CD4-positive, alpha-beta T cell (primary cell): ENCODE data around the gene EPHA1. TPM values are rescaled to one million over a fixed set of nuclear protein-coding genes. Genes with fewer than 3 reads are reported as not detected.

ENCODE experiments used
- ATAC-seq: fragments of 200-7000 bp; cut with Tn5 transposase; one replicate; pipeline ENCODE4 v1.10.0; 2022; ENCODE audit warnings: mild to moderate bottlenecking; ENCODE audit not compliant: poor library complexity
- CTCF ChIA-PET: fragments of 350-600 bp; sonication (Branson Sonifier 250); formaldehyde crosslinking; loops from one replicate; lab custom pipeline; 2021; ENCODE audit warnings: antibody characterized with exemption, inconsistent platforms; lab: Charles Lee
- POLR2A ChIA-PET: fragments of 350-600 bp; sonication (Branson Sonifier 250); formaldehyde crosslinking; loops from one replicate; lab custom pipeline; 2021; ENCODE audit warnings: antibody characterized with exemption, inconsistent platforms; lab: Charles Lee
- DNase-seq, 14 experiments: peaks; one replicate each; pipeline ENCODE4 v3.0.0-alpha.2; 2013 to 2020; ENCODE audit warnings: mixed read lengths in 2 of 14
- H3K27ac ChIP-seq, 2 donors: one replicate each; pipeline versions ENCODE4 v1.5.1 to v1.7.0; 2013; ENCODE audit warnings: low read length in 2 of 2, low read depth in 1 of 2, mild to moderate bottlenecking in 1 of 2
- H3K27me3 ChIP-seq, 2 experiments: 1 replicate in 1 of 2; 2 replicates in 1 of 2; pipeline versions ENCODE4 v1.6.1 to v1.7.0; 2013; ENCODE audit warnings: low read length in 2 of 2, control low read depth in 1 of 2, mild to moderate bottlenecking in 1 of 2, moderate library complexity in 1 of 2; ENCODE audit not compliant: insufficient read depth in 2 of 2, control insufficient read depth in 1 of 2
- H3K36me3 ChIP-seq: one replicate; pipeline ENCODE4 v1.6.1; 2013; ENCODE audit warnings: low read length, control low read depth; ENCODE audit not compliant: insufficient read depth
- H3K4me1 ChIP-seq: one replicate; pipeline ENCODE4 v1.6.1; 2013; ENCODE audit warnings: low read length, control low read depth; ENCODE audit not compliant: insufficient read depth
- H3K4me3 ChIP-seq: one replicate; pipeline ENCODE4 v1.5.1; 2013; ENCODE audit warnings: mild to moderate bottlenecking, low read length, moderate library complexity
- H3K9me3 ChIP-seq, 2 experiments: 1 replicate in 1 of 2; 2 replicates in 1 of 2; pipeline versions ENCODE4 v1.6.1 to v1.7.0; 2013; ENCODE audit warnings: low read length in 2 of 2, mild to moderate bottlenecking in 2 of 2, control low read depth in 1 of 2, moderate library complexity in 1 of 2; ENCODE audit not compliant: control insufficient read depth in 1 of 2, insufficient read depth in 1 of 2
- H3K27ac Mint-ChIP-seq: one replicate; pipeline ENCODE4 v1.8.0; 2020; ENCODE audit warnings: mixed read lengths
- H3K27me3 Mint-ChIP-seq: one replicate; pipeline ENCODE4 v1.8.0; 2021; ENCODE audit warnings: mixed read lengths
- H3K36me3 Mint-ChIP-seq: one replicate; pipeline ENCODE4 v1.8.0; 2021; ENCODE audit warnings: low read depth, mixed read lengths
- H3K4me1 Mint-ChIP-seq: one replicate; pipeline ENCODE4 v1.8.0; 2021; ENCODE audit warnings: low read depth, mixed read lengths
- H3K4me3 Mint-ChIP-seq: one replicate; pipeline ENCODE4 v1.8.0; 2020; ENCODE audit warnings: mild to moderate bottlenecking, mixed read lengths
- H3K9me3 Mint-ChIP-seq: one replicate; pipeline ENCODE4 v1.8.0; 2020; ENCODE audit warnings: mixed read lengths
- CTCF ChIP-seq: fragments of 200-600 bp; IDR thresholded peaks from one replicate; pipeline ENCODE4 v1.8.0; 2022; ENCODE audit warnings: antibody characterized with exemption, mild to moderate bottlenecking
- intact Hi-C, 2 experiments: fragments of 100-400 bp; cut with DNase I in 1 of 2; cut with micrococcal nuclease in 1 of 2; formaldehyde crosslinking; loops; one replicate each; pipeline versions ENCODE4 v1.15.1 to v1.9.0; 2023 to 2025; cut with DNase I, micrococcal nuclease
- total RNA-seq, 174 experiments: library from RNA in 2 of 174; stranded (reverse) in 2 of 174; gene quantifications; one replicate each; pipeline ENCODE4 v1.2.3 and lab custom pipeline; 2021 to 2026

Gene EPHA1
- total RNA-seq, 2 experiments from 2014 or later, result 16.0 to 19.0 TPM

GRCh38 chr7:143454091-143454680 is 45.5 kb upstream of the EPHA1 start:
- H3K9me3 ChIP-seq, result no peaks in the 10 kb centered on the region
- H3K27ac Mint-ChIP-seq, result no peak overlapping the region
- no peak for TF ChIP-seq CTCF
- ChIA-PET POLR2A (no interaction called here), CTCF (no interaction called here)
- no peaks in the 10 kb centered on the region for H3K36me3 ChIP-seq
- no peaks in the 10 kb centered on the region for H3K4me1 ChIP-seq
- no peak for ATAC-seq
- no peaks in the 10 kb centered on the region for H3K9me3 Mint-ChIP-seq
- peaks cover 45% of the 10 kb centered on the region for H3K36me3 Mint-ChIP-seq
- no peak for DNase-seq
- H3K27ac ChIP-seq, result no peak overlapping the region
- H3K4me3 Mint-ChIP-seq, result no peak overlapping the region
- peaks cover 23% of the 10 kb centered on the region for H3K4me1 Mint-ChIP-seq
- H3K27me3 ChIP-seq, result no peaks in the 10 kb centered on the region
- intact Hi-C loops, result no loop called here
- H3K4me3 ChIP-seq, result no peak overlapping the region
- H3K27me3 Mint-ChIP-seq, result no peaks in the 10 kb centered on the region

GRCh38 chr7:143452495-143452894 is 43.8 kb upstream of the EPHA1 start:
- Histone ChIP-seq H3K27ac (no peak overlapping the region), H3K4me3 (no peak overlapping the region), H3K9me3 (no peaks in the 10 kb centered on the region), H3K27me3 (no peaks in the 10 kb centered on the region), H3K4me1 (no peaks in the 10 kb centered on the region), H3K36me3 (no peaks in the 10 kb centered on the region)
- ChIA-PET POLR2A (no interaction called here), CTCF (interaction anchor here (0.9 kb wide), 1 partner anchor 19 kb away, joined by 3 read pairs; no protein-coding TSS in a partner anchor)
- H3K36me3 Mint-ChIP-seq, result peaks cover 39% of the 10 kb centered on the region
- no peak overlapping the region for H3K4me3 Mint-ChIP-seq
- peaks cover 23% of the 10 kb centered on the region for H3K4me1 Mint-ChIP-seq
- H3K9me3 Mint-ChIP-seq, result no peaks in the 10 kb centered on the region
- DNase-seq, result no peak
- intact Hi-C loops, result no loop called here
- no peaks in the 10 kb centered on the region for H3K27me3 Mint-ChIP-seq
- no peak for TF ChIP-seq CTCF
- ATAC-seq, result no peak
- H3K27ac Mint-ChIP-seq, result no peak overlapping the region

- no peaks in the 10 kb centered on the region for H3K9me3 Mint-ChIP-seq
- intact Hi-C loops, result no loop called here
Observed at GRCh38 chr7:143451746-143452145, 43.1 kb upstream of the EPHA1 start.

More at GRCh38 chr7:143451746-143452145, 43.1 kb upstream of the EPHA1 start:
- H3K4me3 Mint-ChIP-seq, result no peak overlapping the region
- H3K4me1 Mint-ChIP-seq, result peaks cover 23% of the 10 kb centered on the region
- Histone ChIP-seq H3K4me3 (no peak overlapping the region), H3K4me1 (no peaks in the 10 kb centered on the region), H3K9me3 (no peaks in the 10 kb centered on the region), H3K27me3 (no peaks in the 10 kb centered on the region), H3K27ac (no peak overlapping the region), H3K36me3 (no peaks in the 10 kb centered on the region)
- H3K27ac Mint-ChIP-seq, result no peak overlapping the region
- H3K36me3 Mint-ChIP-seq, result peaks cover 31% of the 10 kb centered on the region
- ChIA-PET POLR2A (interaction anchor here (0.6 kb wide), 1 partner anchor 1858 kb away, joined by 4 read pairs; no protein-coding TSS in a partner anchor), CTCF (interaction anchor here (0.9 kb wide), 1 partner anchor 20 kb away, joined by 3 read pairs; no protein-coding TSS in a partner anchor)
- TF ChIP-seq CTCF, result no peak
- H3K27me3 Mint-ChIP-seq, result no peaks in the 10 kb centered on the region
- no peak for DNase-seq
- no peak for ATAC-seq
